ENCODE measurements around the gene CHRM3. TPM values are rescaled to one million over a fixed set of nuclear protein-coding genes. Genes with fewer than 3 reads are reported as not detected.

CHRM3 gene
- total and polyA plus RNA-seq, 11 donors: 0.03 to 1.5 (median 0.27) TPM; not detected in 2

GRCh38 chr1:239348635-239349353 lies 37.6 kb upstream of the CHRM3 start:
- ATAC-seq (no peak), DNase-seq (no peak)
- no peak overlapping the region for H3K27ac ChIP-seq
- intact Hi-C loops (cut with DNase I): no loop called here
- 84 to 87% (median 86%) methylated on average over 6 of the region's 6 CpGs for WGBS, 4 donors
- no peaks in the 10 kb centered on the region for H3K4me1 ChIP-seq
- no peaks in the 10 kb centered on the region for H3K27me3 ChIP-seq
- H3K9me3 ChIP-seq: no peaks in the 10 kb centered on the region
- H3K36me3 ChIP-seq: no peaks in the 10 kb centered on the region
- no peak for TF ChIP-seq CTCF (IDR thresholded peaks at IDR 0.05)
- no peak for TF ChIP-seq POLR2A (IDR thresholded peaks at IDR 0.05)
- no peak overlapping the region for H3K4me3 ChIP-seq

- ATAC-seq (no peak), DNase-seq (no peak)
- WGBS, 4 donors: 70 to 82% (median 80%) methylated on average over 6 of the region's 6 CpGs
Measured at GRCh38 chr1:239349699-239350098, 36.7 kb upstream of the CHRM3 start.

GRCh38 chr1:239353536-239353935 lies 32.8 kb upstream of the CHRM3 start:
- 74 to 93% (median 85%) methylated on average over 3 of the region's 3 CpGs for WGBS, 4 donors
- ATAC-seq (no peak), DNase-seq (no peak)
- Histone ChIP-seq H3K4me1 (no peaks in the 10 kb centered on the region), H3K27me3 (no peaks in the 10 kb centered on the region), H3K36me3 (no peaks in the 10 kb centered on the region), H3K27ac (no peak overlapping the region), H3K4me3 (no peak overlapping the region), H3K9me3 (no peaks in the 10 kb centered on the region)
- TF ChIP-seq POLR2A (IDR thresholded peaks at IDR 0.05) (no peak), CTCF (IDR thresholded peaks at IDR 0.05) (no peak)
- intact Hi-C loops (cut with DNase I): no loop called here

More at GRCh38 chr1:239349699-239350098, 36.7 kb upstream of the CHRM3 start:
- Histone ChIP-seq H3K27ac (no peak overlapping the region), H3K4me1 (no peaks in the 10 kb centered on the region), H3K36me3 (no peaks in the 10 kb centered on the region), H3K9me3 (no peaks in the 10 kb centered on the region), H3K4me3 (no peak overlapping the region), H3K27me3 (no peaks in the 10 kb centered on the region)
- intact Hi-C loops (cut with DNase I): no loop called here
- TF ChIP-seq CTCF (IDR thresholded peaks at IDR 0.05): no peak

GRCh38 chr1:239354231-239354630 lies 32.1 kb upstream of the CHRM3 start:
- Histone ChIP-seq H3K36me3 (no peaks in the 10 kb centered on the region), H3K9me3 (no peaks in the 10 kb centered on the region), H3K4me1 (no peaks in the 10 kb centered on the region), H3K4me3 (no peak overlapping the region), H3K27me3 (no peaks in the 10 kb centered on the region), H3K27ac (no peak overlapping the region)
- intact Hi-C loops (cut with DNase I): no loop called here
- DNase-seq (no peak), ATAC-seq (no peak)
- no peak for TF ChIP-seq POLR2A (IDR thresholded peaks at IDR 0.05)
- TF ChIP-seq CTCF (IDR thresholded peaks at IDR 0.05): no peak
- WGBS, 4 donors: 48 to 59% (median 55%) methylated on average over 1 of the region's 1 CpG
